Type B pancreatic cell (in vitro differentiated cells): ENCODE results near the gene MYH11. TPM values are rescaled to one million over a fixed set of nuclear protein-coding genes. Genes with fewer than 3 reads are reported as not detected.

Experiments
- DNase-seq: peaks from one replicate; pipeline ENCODE4 v3.0.0; 2021; ENCODE audit warnings: mixed read lengths; ENCODE audit not compliant: unreplicated experiment; ENCODE audit errors: extremely low spot score
- H3K27ac Mint-ChIP-seq: 2 replicates; pipeline ENCODE4 v1.8.0; 2021; ENCODE audit warnings: mild to moderate bottlenecking, mixed read lengths
- H3K27me3 Mint-ChIP-seq: 2 replicates; pipeline ENCODE4 v1.8.0; 2021; ENCODE audit warnings: mixed read lengths
- H3K36me3 Mint-ChIP-seq: 2 replicates; pipeline ENCODE4 v1.8.0; 2021; ENCODE audit warnings: mixed read lengths
- H3K4me1 Mint-ChIP-seq: one replicate; pipeline ENCODE4 v1.8.0; 2021; ENCODE audit warnings: mixed read lengths; ENCODE audit not compliant: unreplicated experiment
- H3K4me3 Mint-ChIP-seq: 2 replicates; pipeline ENCODE4 v1.8.0; 2021; ENCODE audit warnings: mild to moderate bottlenecking, mixed read lengths
- H3K9me3 Mint-ChIP-seq: 2 replicates; pipeline ENCODE4 v1.8.0; 2021; ENCODE audit warnings: mixed read lengths
- CTCF ChIP-seq: fragments of 200-600 bp; sonication (generic); conservative IDR thresholded peaks from 2 replicates; pipeline ENCODE4 v1.5.0; 2021; ENCODE audit warnings: antibody characterized with exemption, mild to moderate bottlenecking
- total RNA-seq: library from RNA; stranded (reverse); gene quantifications from 2 replicates; pipeline ENCODE4 v1.2.1, GENCODE V29; 2021; ENCODE audit warnings: low replicate concordance

The MYH11 gene
- total RNA-seq, 1 donor from 2014 or later: 0.43 TPM

DNA sequence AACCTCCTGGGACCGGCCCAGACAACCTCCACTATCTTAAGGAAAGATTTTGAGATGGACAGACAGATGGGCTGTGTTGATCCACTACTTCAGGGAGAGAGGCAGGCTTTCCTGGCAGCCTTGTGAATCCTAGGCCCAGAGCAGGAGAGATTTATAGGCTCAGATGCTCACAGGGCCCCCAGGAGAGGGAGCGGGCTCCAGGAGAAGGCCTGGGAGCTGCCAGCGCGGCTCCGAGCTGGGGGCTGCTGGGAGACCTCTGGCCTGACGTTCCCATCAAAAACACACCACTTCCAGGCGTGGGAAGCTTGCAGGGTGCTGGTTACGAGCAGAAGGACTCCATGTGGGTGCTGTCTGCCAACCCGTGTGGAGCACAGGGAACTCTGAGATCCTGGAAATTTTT, 53.2 kb downstream of the MYH11 start:
- no peak for TF ChIP-seq CTCF
- no peaks in the 10 kb centered on the region for H3K4me1 Mint-ChIP-seq
- H3K9me3 Mint-ChIP-seq: no peaks in the 10 kb centered on the region
- no peak overlapping the region for H3K27ac Mint-ChIP-seq
- peaks cover 16% of the 10 kb centered on the region for H3K27me3 Mint-ChIP-seq
- H3K36me3 Mint-ChIP-seq: no peaks in the 10 kb centered on the region
- no peak overlapping the region for H3K4me3 Mint-ChIP-seq
- DNase-seq: no peak

GRCh38 chr16:15799851-15800495, 56.9 kb downstream of the MYH11 start:
- no peak for TF ChIP-seq CTCF
- Mint-ChIP-seq H3K27me3 (peaks cover 12% of the 10 kb centered on the region), H3K9me3 (peaks cover 7% of the 10 kb centered on the region), H3K27ac (no peak overlapping the region), H3K4me1 (no peaks in the 10 kb centered on the region), H3K36me3 (no peaks in the 10 kb centered on the region), H3K4me3 (no peak overlapping the region)
- DNase-seq: no peak

- Mint-ChIP-seq H3K4me3 (no peak overlapping the region), H3K4me1 (peaks cover 5% of the 10 kb centered on the region)
- TF ChIP-seq CTCF: no peak
Measured at GRCh38 chr16:15798671-15799070, 58.2 kb downstream of the MYH11 start.

DNA sequence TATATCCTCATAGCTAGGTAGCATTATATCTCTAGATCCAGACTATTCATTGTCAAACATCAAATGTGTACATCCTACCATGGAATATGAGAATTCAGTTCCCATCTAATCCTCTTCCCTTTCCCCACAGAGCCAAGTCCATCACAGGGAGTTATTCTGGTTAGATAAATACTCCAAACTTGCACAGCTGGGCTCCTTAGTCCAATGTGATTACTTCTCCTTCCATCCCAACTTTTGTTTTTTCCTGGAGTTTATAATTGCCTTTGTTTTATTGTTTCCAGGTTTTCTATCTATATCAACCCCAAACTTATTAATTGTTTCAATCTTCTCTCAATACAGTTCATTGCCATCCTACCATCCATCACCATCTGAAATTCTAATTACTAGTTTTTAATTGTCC, 59.9 kb downstream of the MYH11 start:
- no peak for DNase-seq
- Mint-ChIP-seq H3K4me3 (no peak overlapping the region), H3K36me3 (no peaks in the 10 kb centered on the region), H3K27me3 (peaks cover 12% of the 10 kb centered on the region), H3K9me3 (peaks cover 7% of the 10 kb centered on the region), H3K4me1 (peaks cover 5% of the 10 kb centered on the region), H3K27ac (no peak overlapping the region)
- TF ChIP-seq CTCF: no peak

More at GRCh38 chr16:15798671-15799070, 58.2 kb downstream of the MYH11 start:
- Mint-ChIP-seq H3K27me3 (peaks cover 12% of the 10 kb centered on the region), H3K27ac (no peak overlapping the region), H3K9me3 (peaks cover 7% of the 10 kb centered on the region), H3K36me3 (no peaks in the 10 kb centered on the region)
- DNase-seq: no peak

GRCh38 chr16:15795615-15796014, 61.2 kb downstream of the MYH11 start:
- peaks cover 7% of the 10 kb centered on the region for H3K9me3 Mint-ChIP-seq
- H3K27me3 Mint-ChIP-seq: peaks cover 12% of the 10 kb centered on the region
- H3K27ac Mint-ChIP-seq: no peak overlapping the region
- peaks cover 5% of the 10 kb centered on the region for H3K4me1 Mint-ChIP-seq
- no peaks in the 10 kb centered on the region for H3K36me3 Mint-ChIP-seq
- no peak for TF ChIP-seq CTCF
- no peak for DNase-seq
- H3K4me3 Mint-ChIP-seq: no peak overlapping the region
